Stimulated activated CD4-positive, alpha-beta T cell treated with anti-CD3 and anti-CD28 coated beads, Interleukin-4, amount 100 ng/mL, for 4 hours (primary cell): ENCODE data around the gene PTPRK.

Experiments
- DNase-seq, 2 experiments: peaks; one replicate each; pipeline ENCODE4 v3.0.0-alpha.2; 2020

Gene PTPRK

DNA sequence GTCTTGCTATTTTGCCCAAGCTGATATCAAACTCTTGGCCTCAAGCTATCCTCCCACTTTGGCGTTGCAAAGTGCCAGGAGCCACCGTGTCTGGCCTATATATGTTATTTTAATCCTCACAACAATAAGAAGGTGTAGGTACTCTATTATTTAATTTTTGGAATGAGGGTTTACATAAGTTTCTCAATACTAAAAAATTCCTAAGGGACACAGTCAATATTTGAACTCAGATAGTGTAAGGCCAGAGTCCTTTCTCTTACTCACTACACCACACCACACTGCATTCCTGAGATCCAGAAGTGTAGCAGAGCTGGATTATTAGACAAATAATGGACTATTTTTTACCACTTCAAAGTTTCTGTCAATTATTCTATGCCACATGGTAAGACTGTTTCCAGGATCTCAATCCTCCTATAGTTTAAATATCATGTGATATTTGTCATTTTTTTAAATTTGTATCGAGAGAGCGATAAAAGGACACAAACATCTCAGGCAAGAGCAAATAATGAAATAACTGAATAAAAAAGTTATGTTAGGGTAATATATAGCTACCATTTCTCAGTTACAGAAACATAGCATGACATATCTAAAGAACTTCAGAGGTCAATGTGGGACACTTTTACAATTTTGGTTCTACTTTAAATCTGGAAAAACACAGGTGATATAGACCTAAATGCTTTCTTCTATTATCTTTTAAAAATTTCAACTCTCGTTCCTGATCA is 457.4 kb downstream of the PTPRK start:
- DNase-seq = no peak

DNA sequence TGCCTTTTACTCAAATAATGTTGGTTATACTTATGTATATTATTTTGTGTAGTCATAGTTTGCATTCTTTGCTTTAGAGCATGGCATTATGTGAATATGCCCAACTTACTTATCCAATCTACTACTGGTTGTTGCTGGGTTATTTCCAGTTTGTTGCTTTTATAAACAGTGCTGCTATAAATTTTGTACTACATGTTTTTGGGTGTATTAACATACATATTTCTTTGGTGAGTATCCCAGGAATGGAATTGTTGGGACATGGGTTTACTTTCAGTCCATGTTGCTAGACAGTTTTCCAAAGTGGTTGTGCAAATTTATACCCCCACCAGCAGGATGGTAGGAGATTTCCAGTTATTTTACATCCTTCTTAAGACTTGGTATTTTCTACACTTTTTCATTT is 462.5 kb downstream of the PTPRK start:
- no peak for DNase-seq

DNA sequence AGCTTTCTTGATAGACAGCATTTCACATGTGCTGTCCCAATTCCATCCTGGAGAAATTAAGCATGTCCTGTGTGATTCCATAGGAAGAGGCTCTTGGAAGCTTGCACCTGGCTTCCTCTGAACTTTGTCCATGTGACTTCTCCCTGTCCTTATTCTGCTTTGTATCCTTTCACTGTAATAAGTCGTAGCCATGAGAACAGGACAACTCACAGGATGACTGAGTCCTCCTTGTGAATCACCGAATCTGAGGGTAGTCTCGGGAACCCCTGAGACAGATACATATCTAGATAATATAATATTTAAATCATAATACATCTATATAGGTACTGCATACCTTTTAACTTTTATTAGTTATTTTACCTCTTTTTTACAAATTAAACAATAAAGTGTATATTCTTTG is 462.9 kb downstream of the PTPRK start:
- no peak for DNase-seq

DNA sequence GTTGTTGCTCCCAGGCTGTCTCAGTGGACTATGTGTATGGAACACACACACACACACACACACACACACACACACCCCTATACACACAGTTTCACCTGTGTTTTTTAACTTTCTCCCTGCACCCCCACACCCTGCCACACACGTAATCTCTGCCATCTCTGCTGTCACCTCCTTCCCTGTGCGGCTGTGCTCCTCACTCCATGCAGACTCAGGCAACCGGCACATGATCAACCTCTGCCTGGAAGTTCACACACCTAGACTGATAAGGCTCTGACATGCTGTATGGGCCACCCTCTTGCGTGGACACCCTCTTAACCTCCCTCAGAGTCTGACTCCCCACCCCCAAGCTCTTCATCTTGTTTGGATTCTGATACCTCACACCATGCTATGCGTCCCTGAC is 467.3 kb downstream of the PTPRK start:
- DNase-seq = no peak

DNA sequence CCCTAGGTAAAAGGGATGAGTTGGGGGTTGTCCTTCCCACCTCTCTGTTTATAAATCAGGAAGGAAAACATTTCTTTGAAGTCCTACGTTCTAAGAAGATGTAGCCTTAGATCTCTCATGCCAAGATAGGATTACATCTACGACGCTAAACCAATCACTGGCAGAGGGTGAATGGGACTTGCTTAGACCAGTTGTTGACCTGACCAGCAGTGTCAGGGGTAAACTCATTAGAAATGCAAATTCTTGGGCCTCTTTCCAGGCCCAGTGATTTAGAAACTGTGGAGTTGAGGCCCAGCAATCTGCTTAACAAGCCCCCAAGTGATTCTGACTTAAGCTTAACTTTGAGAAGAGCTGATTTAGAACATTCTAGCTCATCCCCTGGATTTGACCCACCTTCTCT is 472.4 kb downstream of the PTPRK start:
- DNase-seq = no peak

DNA sequence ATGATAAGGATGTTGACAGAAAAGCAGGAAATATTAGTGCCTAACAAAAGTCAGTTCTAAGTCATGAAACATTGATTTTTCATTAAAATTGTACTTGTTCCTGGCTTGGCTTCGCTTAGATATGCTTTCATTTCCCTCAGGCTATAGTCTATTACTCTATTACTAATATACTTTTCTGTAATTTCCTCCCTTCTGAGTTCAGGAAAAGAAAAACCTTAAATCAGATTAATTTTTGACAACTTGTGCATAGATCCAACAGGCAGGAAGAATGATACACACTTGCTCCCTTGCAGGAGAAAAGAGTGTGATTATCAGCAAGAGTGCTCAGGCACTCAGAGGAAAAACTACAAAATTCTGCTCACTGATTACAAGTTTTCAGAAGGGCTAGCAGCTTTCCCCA is 474.4 kb downstream of the PTPRK start:
- DNase-seq = no peak

DNA sequence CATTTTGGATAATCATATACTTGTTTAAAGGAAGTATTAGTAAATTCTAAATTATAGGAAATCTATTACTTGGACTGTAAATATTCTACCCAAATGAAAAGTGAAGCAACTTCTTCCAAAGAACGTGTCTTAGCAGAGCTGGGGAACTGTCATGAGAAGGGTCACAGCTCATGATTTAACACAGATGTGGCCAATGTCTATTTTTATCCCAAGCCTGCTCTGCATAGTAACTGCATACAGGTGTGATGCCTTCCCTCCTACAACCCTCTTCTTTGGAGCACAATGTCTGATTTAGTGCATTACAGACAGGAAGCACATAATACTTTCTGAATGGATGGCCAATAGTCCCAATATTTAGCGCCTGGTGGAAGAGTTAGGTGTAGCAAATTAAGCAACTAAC is 480.9 kb downstream of the PTPRK start:
- DNase-seq = no peak

DNA sequence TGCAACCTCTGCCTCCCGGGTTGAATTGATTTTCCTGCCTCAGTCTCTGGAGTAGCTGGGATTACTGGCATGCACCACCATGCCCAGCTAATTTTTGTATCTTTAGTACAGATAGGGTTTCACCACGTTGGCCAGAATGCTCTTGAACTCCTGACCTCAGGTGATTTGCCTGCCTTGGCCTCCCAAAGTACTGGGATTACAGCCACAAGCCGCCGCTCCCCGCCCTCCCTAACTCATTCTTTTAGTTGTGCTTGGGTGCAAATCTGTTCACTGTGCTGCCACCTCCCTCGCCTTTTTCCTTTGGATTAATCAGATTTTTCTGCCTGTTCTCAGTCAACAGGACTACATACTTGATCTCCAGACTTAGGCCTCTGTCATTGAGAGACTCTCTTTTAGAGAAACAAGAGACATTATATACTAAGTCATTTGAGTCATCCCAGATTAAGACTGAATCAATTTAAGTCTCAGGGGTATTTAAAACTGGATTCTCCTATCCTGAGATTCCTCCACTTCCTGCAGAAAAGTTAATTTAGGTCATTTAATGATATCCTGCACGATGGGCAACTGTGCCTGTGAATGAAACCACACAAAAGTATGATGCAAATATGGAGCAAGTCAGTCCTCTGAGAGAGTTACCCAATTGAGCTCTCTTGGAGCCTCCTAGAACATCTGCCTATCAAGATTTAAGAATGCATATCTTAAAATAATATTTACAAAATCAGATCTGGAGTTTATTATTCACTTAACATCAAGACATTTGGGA is 483.4 kb downstream of the PTPRK start:
- no peak for DNase-seq

DNA sequence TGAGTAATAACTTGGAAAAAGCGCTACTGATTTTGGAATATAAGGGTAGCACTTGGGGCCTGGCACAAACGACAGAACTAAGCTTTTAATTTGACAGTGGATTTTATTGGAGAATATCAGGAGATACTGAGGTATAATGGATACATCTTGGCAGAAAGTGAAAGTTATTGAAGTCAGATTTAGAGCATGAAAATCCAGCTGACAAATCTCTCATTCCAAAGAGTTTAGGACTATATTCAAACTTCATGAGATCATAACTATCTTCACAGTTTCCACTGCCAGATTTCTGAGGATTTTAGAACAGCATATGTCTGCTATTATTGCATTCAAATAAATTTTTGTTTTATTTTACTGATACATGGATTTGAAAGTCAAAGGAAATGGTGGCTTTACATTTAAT is 487.2 kb downstream of the PTPRK start:
- DNase-seq = no peak

DNA sequence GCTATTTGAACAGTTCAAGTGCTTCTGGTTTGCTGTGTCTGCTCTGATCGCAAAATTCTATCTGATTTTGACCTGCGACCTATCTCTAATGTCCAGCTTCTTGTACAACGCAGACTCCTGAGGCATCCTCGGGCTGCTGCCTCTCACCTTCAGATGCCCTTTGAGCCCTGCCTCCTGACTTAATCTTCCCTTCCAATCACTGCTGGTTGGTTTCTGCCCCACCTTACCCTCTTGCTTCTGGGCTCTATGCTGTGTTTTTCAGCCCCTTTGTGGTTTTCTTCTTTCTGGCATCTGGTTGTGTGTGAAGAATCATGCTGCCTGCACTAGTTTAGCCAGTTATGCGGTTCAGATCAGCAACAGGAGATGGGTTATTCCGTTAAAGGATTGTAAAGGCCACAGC is 488.4 kb downstream of the PTPRK start:
- DNase-seq = no peak

DNA sequence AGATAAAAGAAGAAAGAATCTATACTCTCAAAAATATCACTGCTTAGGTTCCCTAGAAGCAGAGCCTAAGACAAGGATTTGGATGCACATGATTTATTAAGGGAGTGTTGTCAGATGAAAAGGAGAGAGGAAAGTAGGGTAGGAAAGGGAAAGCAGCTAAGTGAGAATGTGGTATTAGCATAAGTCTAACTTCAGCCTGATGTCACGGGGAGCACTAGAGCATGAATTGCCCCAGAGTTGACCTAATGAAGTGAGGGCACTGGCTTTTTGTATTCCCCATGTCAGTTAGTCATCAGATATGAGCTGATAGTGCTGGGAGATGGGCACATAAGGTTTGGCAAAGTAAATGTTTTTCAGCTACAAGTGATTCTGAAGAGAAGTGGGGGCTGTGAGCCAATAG is 490.6 kb downstream of the PTPRK start:
- no peak for DNase-seq

DNA sequence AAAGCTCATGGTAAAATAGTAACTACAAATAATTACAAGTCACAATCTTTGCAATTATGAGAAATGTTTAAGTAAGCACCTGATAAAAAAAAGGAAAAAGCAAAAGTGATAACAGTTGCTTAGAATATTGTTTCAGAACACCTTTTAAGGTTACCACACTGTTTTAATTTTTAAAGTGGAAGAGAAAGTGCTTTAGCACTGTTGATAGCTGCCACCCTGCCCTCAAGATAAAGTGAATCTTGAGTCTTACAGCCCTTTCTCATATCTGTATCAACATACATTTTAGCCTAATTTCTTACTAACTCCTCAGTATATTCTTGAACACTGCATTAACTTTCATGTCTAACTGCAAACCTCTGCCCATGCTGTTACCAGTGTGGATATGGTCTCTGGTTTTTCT is 492.2 kb downstream of the PTPRK start:
- no peak for DNase-seq

DNA sequence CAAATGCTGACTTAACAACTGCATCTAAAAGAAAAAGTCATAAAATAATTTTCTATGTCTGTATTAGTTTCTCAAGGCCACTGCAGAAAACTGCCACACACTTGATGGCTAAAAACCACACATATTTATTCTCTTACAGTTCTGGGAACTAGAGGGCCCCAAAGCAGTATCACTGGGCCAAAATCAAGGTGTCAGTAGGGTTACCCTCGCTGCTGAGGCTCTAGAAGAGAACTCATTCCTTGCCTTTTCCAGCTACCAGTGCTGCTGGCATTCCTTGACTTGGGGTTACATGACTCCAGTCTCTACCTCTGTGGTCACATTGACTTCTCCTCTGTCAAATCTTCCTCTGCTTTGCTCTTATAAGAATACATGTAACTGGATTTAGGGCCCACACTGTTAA is 494.9 kb downstream of the PTPRK start:
- no peak for DNase-seq

DNA sequence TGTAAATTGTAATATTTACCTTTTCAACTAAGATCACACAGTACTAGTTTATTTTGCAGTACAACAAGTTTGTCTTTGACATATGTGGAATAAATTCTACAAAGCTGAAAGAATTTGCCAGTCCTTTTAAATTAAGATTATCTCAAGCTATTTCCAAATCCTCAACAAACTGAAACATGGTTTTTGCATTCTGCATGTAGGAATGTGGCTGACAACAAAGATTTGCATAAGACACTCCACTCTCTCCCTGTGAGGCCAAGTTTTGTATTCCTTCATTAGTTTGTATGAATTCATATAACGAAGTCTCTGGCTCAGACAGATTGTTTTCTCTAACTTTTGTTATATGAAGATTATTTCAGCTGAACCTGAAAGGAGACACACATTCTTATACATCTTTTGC is 495.4 kb downstream of the PTPRK start:
- no peak for DNase-seq

DNA sequence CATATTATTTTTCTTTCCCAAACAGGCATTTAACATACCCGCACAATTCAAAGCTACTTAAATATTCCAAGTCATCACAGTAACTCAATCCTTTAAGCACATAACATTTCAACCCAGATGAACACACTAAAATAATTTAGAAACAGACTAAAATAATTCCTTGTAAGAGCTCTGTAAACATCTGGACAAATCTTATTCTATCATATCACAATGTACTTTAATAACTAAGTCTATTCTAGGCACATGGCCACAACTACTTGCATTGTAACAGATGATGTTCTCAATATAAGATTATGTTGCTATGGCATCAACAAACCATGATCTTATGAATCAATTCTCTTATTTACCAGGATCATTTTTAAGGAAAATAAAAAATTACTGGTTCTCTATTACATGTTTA is 496.4 kb downstream of the PTPRK start:
- DNase-seq = no peak

DNA sequence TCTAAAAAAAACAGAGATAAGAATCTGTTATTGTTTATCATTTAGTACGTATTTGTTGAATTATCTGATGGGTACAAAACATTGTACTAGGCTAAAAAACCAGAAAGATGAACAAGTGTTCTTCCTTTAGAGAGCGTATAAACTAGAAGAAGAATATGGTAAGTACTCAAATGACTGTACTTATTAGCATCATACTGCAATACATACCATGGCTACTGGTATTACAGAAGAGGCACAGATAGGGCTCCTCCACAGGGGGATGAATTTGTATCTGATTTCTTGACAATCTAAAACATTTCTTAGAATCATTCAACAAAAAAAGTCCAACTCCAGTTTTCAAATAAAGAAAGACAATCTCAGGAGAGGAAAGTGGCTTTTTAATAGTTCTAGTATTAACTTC is 501.6 kb downstream of the PTPRK start:
- DNase-seq = no peak

DNA sequence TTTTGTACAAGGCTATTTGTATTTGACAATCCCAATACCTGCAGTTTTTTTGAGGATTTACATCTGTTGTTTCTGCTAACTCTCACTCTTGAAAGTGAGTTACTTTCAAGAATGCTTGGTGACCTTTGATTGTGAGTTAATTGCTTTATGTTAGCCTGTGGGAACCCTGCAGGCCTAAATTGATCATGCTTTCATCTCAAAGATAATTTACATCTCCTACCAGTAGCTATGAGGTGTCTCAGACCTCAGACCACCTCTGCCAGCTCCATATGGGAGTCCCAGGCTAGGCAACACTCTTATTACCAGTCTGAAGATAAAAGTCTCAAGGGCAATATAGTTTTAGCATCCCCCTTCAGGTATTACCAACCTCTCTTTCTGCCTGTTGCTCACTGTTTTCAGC is 503.1 kb downstream of the PTPRK start:
- DNase-seq = no peak

DNA sequence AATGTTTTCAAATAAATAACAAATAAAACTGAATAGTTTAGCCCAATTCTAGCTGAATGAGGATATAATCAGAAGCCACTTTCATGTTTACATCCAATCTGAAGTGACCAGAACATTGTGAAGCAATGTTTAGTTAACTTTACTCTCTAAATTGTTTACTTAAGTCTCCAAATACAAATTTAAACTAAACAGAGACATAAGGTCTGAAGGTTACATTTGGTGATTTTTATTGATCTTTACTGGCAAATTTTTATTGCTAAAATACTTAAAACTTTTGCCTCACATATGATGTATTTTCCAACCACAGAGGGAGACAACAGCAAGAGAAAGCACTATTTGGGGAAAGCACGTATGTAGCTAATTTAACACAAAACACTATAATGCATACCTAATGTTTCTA is 512.7 kb downstream of the PTPRK start:
- DNase-seq = no peak

DNA sequence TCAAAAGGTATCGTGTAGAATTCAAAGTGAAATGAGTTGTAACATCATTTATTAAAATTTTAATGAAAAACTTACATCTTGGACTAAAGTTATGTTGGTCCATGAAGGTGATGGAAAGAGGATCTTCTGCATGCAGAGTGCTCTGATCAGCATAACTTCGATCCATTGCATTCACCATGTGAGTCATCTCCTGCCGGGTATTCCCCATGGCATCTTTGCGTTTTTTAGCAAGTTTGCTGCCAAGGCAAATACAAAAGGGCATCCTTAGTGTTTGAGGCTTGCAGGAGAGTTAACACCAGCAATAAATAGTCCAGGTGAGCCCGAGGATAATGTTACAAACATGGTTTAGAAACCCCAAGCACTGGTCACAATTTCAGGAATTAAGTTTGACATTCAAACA is 515.4 kb downstream of the PTPRK start:
- no peak for DNase-seq

DNA sequence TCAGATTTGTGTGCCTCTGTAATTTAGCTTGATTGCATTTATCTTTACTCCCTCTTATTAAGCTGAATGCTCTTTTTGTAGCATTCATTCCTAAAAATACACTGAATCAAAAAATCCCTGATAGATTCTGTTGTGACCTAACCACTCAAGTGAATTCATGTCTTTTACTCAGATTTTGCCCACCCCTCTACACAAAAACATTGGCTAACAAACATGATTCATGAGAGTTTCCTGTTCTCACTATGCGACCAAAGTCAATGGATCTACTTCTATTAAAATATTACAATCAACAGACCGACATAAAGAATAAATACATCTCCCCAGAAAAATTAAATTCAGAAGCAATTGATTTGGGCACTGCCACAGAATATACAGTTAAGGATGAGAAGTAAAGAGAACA is 520.0 kb downstream of the PTPRK start:
- DNase-seq = no peak

DNA sequence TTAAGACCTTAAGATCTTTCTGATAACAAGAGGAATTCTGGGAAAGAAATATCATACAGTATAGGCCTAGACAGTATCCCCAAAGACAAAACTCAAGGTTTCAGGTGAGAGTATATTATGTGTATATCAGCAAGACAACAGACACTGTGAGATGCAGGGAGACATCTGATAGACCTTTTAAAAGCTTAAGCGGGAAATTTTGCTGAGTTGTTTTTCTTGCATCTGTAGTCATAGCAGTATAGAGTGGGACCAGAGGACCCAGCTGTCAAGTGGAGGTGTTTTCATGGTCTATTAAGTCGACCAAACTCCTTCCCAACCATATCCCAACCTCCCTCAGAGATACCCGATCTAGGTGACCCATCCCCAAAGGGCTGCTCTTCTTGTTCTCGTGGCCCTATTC is 521.4 kb downstream of the PTPRK start:
- no peak for DNase-seq

DNA sequence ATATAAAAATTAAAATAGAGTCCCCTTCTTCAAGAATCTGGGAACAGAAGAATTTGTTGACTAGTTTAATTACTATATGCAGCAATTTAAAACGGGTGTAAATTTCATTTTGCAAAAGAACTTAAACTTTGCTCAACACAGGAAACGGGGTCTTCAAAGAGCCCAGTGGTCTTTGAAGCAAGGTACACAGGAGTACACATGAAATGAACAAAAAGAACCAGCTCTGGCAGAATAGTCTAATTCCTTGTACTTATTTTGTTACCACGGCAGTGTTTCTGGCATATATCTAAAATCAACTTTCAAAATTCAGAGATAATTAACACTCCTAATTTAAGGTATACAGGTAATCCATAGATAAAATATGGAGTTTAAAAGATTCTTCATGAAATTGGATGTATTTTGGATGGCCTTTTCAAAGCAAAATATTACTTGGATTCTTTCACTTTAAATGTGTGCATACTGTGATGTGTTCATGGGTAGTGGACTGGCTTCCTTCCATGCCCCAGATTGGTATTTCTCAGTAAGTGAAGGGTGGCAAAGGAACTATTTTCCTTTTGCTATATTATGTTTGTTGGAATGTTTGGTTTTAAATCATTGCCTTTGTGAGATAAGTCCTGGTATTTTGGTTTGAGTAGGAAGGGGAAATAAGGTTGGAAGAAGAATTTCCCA is 522.8 kb downstream of the PTPRK start:
- no peak for DNase-seq

DNA sequence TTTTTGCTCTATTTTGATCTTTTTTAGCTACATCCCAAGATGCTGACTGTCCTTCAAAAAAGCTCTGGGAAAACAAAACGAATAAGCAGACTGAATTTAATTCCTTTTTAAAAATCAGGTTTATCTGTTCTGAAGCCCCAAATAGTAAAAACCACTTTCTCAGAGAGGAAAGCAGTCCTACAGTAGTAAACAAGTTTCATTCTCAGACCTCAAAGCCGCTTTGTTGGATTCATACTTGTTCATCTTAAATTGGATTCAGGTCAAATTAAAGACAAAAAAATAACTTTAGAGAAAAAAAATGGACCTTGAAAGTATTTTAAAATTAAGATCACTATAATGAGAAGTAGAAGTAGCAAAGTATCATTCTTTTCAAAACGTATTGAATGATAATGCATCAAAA is 523.5 kb downstream of the PTPRK start:
- DNase-seq = no peak

DNA sequence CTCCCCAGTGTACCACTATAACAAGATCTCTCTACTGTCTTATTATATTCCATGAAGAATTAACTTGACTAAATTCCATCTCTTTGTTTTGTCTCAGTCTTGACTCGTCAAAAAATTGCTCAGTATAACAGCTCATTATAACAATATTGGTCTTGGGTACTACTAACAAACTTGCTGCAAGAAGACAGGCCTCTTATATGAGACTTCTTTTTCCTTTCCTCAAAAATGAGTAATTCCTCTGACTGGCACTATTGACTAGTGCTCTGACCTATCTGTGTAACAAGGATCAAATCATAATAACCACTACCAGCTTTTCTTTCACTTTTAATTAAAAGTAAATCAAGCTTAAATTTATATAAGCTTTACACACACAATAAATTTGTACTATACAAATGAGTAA is 528.3 kb downstream of the PTPRK start:
- DNase-seq = no peak
